GM21381 (cell line): Measurements from ENCODE around the gene CRISPLD2.
"Not testable (repeated sequence)": the region's sequence is repeated elsewhere in the genome, so short reads cannot be mapped to it uniquely, and the experiment has no call there.

Experiments
- ATAC-seq: cut with Tn5 transposase; IDR thresholded peaks from one replicate; pipeline ENCODE4 v1.9.1; 2021; ENCODE audit warnings: mild to moderate bottlenecking, moderate library complexity; ENCODE audit not compliant: unreplicated experiment

The CRISPLD2 gene

GRCh38 chr16:84821728-84822689 is 2.2 kb downstream of the CRISPLD2 start:
- no peak for ATAC-seq

GRCh38 chr16:84822990-84823389 is 3.2 kb downstream of the CRISPLD2 start:
- ATAC-seq, result no peak

- no peak for ATAC-seq
Observed at GRCh38 chr16:84823484-84823883, 3.7 kb downstream of the CRISPLD2 start.

DNA sequence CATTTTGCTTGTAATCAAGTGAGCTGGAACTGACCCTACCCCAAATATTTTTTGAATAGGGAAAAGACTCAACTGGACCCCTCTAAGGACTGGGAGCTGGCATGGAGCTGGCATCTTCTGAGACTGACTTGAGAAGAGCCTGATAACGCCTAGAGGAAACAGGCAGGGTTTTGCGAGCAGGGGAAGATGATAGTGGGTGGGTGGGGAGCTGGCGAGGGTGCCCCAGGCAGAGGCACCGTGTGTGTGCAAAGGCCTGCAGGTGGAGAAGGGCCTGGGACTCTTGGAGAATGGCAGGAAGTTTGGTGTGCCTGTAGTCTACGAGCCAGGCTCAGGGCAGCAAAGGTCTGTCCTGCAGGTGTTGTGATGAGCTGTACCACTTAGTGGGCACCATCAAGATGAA is 4.1 kb downstream of the CRISPLD2 start:
- ATAC-seq, result no peak

DNA sequence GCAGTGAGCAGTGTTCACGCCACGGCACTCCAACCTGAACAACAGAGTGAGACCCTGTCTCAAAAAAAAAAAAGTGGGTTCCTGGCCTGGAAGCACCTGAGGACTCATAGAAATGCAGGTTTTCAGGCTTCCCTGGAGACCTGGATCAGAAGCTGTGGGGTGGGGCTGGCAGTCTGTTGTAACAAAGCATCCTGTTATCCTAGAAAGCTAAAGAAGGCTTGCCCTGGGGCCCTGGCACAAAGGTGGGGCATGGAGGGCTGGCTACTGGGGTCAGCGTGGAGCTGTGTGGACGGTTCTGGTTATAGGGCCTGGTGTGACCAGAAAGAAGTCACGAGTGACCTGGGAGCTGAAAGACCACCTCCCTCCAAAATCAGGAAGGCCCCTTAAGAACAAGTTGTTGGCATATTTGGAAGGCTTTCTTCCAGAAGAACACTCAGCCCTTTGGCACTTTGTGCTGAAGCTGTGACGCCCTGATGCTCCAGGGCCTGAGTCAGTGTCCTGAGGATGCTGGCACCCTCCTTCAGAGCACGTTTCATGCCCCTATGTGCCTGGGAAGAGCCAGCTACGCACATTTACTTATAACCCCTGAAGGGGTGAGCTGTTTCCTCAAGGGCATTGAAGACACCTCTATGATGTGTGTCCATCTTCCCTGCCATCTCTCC is 6.2 kb downstream of the CRISPLD2 start:
- ATAC-seq, result no peak

GRCh38 chr16:84826558-84826941 is 6.8 kb downstream of the CRISPLD2 start:
- no peak for ATAC-seq

DNA sequence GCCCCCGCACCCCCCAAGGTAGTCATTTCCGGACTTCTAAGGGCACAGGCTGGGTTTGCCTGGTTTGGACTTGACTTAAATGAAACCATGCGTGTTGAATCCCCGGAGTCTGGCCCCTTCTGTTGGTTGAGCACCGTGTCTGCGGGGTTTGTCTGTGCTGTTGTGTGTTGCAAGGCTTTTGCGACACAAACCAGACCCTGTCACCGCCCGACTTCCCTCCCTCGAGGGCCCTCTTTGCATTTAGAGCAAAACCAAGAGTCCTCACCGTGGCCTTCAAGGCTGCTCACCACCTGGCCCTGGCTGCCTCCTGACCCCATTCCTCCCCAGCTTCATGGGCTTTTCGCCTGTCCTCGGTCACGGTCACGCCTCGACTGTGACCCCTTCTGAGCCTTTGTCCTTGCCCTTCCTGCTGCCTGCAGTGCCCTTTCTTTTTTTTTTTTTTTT is 7.4 kb downstream of the CRISPLD2 start:
- no peak for ATAC-seq

DNA sequence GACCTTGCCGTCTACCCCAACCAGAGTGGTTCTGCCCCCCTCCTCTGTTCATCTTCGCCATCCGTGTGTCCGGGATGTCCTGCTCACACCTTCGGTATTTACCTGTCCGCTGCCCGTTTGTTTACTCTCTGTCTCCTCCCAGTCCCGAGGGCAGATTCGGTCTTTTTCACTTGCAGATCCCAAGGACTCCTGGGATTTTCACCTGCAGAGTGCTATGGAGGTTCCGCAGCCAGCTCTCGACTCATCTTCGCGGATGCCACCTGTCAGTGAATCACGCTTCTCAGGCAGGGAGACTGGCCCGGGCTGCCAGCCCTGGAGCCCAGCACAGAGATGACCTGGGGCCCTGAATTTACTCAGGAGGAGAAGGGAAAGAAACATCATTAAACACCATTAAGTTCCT is 8.1 kb downstream of the CRISPLD2 start:
- no peak for ATAC-seq

DNA sequence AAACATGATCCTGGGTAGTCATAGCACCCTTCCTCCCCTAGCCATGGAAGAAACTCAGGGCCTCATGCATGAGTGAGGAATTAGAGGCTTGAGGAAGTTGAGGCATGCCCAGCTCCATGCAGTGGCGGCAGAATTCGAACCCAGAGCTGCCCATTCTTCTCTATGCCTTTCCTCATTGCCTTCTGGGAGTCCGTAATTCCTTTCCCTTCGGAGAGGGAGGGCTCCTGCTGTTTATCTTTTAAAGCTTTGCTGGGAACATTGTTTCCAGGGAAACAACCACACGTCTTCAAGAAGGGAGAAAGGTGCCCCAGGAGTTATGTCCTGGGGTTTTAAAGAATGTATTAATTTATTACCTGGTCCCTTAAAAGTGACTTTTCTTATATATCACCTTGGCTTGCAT is 8.5 kb downstream of the CRISPLD2 start:
- ATAC-seq, result no peak

- ATAC-seq, result no peak
Observed at GRCh38 chr16:84829168-84829965, 9.6 kb downstream of the CRISPLD2 start.

GRCh38 chr16:84830765-84831384 is 11.1 kb downstream of the CRISPLD2 start:
- ATAC-seq, result no peak

- ATAC-seq, result not testable (repeated sequence)
Observed at GRCh38 chr16:84831728-84832127, 11.9 kb downstream of the CRISPLD2 start.

DNA sequence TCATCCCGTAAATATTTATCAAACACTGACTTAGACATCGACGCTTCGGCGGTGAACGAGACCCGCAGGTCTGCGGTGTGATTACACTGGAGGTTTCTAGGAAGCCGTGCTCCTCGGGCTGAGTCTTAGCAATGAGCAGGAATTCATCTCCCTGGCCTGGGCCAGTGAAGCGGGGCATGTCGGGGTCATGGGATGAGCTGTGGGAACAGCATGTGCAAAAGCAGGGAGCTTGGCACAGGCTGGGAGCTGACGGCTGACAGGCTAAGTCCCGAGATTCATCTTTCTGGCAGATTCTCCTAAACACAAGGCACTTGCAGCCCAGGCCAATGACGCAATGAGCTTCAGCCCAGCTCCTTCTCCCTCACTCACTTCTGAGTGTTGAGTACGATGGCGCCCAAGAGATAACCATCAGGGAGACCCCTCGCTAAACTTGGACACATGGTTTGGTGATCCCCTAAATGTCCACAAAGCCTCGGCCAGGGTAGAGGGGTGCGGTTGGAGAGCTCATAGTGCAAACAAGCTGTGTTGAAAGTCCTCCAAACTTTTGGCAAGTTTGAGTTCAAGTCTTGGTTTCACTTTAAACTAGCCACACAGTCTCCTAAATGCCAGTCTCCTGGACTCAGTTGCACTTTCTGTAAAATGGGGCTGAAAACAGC is 12.8 kb downstream of the CRISPLD2 start:
- ATAC-seq, result no peak

- ATAC-seq, result no peak
Observed at GRCh38 chr16:84833144-84833500, 13.3 kb downstream of the CRISPLD2 start.

DNA sequence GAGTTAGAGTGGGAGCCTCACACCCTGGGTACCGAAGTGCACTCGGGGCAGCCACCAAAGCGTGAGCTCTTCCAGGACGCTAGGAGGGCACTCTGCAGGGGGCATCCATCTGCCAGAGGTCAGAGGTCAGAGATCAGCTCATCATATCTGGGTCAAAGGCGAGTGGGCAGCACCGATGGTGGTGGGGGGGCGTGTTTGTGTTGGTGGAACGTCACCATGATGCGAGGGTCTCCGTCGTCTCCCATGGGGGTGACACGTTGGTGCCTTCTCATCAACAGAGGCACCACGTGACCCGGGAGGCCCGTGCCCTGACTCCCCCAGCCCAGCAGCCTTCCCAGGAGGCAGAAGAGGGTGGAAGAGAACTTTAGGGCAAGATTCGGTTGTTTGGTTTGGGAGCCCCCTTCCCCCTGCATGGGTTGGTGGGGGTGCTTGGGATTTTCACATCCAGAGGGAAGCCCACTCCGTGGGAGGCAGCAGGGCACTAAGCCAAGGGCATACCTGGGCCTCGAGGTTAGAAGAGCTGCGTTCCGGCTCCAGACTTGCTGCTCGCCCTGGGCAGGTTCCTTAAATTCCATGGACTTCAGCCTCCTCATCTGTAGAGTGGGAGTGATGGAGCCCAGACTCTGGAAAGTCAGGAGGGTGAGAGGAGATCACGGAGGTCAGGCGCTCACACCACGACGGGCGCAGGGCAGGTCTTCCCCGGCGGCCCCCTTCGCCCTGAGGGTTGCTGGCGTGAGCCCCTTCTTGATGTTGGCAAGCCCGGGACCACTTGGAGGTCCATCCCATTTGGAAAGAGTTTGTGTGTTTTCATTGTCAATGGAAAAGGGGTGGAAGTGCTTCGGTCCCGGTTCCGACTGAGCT is 14.0 kb downstream of the CRISPLD2 start:
- ATAC-seq, result no peak

DNA sequence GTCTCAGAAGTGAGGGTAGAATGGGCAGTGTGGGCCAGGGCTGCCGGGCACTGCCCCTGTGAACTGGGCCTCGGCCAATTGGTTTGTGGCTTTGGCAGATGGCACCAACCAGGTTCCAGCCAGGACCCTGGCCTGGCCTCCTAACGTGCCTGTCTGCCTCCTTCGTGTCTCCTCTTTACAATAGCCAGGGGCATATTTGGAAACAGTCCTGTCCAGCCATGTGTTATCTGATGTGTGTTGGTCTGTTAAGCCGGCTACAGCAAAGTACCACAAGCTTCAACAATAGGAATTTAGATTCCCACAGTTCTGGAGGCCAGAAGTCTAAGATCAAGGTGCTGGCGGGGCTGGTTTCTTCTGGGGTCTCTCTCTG is 14.6 kb downstream of the CRISPLD2 start:
- ATAC-seq, result no peak

DNA sequence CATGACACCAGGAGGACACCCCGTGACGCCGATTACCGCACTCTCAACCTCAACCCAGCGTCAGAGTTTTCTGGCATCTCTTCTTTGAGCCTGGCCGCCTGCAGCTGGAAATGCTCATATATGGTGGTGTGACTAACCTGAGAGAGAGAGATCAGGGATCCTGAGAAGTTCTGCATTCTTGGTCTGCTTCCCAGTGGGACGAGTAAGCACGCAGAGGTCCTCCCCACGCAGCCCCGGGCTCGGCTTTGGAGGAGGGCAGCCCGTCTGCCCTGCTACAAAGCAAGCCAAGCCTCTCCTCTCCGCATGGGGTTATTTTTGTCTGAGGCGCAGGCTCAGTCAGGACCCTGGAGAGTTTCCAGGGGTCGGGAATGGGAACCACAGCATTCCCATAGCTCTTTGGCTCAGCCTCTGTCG is 16.5 kb downstream of the CRISPLD2 start:
- no peak for ATAC-seq

DNA sequence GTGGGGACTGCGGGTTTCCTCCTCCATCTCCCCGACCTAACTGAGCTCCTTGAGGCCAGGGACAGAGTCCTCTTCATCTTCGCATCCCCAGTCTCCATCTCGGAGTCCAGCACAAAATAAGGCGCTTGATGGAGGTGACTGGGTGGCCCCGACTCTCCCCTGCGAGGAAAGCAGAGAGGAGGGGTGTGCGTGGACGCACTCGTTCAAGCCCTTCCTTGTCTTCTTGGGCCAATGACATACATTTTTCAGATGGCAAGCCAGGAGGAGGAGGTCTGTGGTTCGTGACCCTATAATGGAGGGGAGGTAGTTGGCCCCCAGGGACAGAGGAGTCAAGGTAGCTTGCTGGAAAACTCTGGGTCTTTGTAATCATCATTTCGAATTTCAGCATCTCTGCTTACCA is 17.2 kb downstream of the CRISPLD2 start:
- ATAC-seq, result no peak

DNA sequence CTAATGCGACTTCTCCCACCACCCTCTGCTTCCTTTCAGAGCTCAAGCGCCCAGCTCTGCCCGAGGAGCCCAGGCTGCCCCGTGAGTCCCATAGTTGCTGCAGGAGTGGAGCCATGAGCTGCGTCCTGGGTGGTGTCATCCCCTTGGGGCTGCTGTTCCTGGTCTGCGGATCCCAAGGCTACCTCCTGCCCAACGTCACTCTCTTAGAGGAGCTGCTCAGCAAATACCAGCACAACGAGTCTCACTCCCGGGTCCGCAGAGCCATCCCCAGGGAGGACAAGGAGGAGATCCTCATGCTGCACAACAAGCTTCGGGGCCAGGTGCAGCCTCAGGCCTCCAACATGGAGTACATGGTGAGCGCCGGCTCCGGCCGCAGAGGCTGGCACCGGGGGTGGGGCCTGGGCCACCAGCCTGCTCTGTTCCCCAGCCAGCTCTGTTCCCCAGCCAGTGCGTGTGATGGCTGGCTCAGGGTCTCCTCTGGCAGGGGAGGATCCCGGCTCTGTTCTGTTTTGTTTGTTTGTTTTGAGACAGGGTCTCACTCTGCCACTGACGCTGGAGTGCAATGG is 18.7 kb downstream of the CRISPLD2 start:
- ATAC-seq, result no peak
